Body of pancreas (tissue), 4 donors: ENCODE data around the gene RAD1. TPM values are rescaled to one million over a fixed set of nuclear protein-coding genes. Genes with fewer than 3 reads are reported as not detected.

Source experiments
- ATAC-seq: fragments of 150-250 bp; one replicate; pipeline ENCODE4 v1.9.1; 2016
- DNase-seq, 4 donors: peaks; one replicate each; pipeline ENCODE4 v3.0.0-alpha.2; 2019
- H3K27ac ChIP-seq, 4 donors: fragments of 200-600 bp; sonication (generic); 1 replicate in 3 of 4; 2 replicates in 1 of 4; pipeline versions ENCODE4 v1.5.1 to v1.6.1; 2016 to 2019; ENCODE audit warnings: mild to moderate bottlenecking in 1 of 4, mixed read lengths in 1 of 4, moderate library complexity in 1 of 4
- H3K27me3 ChIP-seq, 2 donors: fragments of 200-600 bp; sonication (generic); one replicate each; pipeline ENCODE4 v1.6.0; 2016; ENCODE audit warnings: mild to moderate bottlenecking in 1 of 2
- H3K36me3 ChIP-seq, 2 donors: fragments of 200-600 bp; sonication (generic); replicated peaks in 1 of 2; 2 replicates each; pipeline ENCODE4 v1.5.1; 2016; ENCODE audit warnings: low read depth in 2 of 2; ENCODE audit not compliant: insufficient read depth in 1 of 2
- H3K4me1 ChIP-seq: fragments of 200-600 bp; sonication (generic); one replicate; pipeline ENCODE4 v1.6.0; 2016
- H3K4me3 ChIP-seq, 2 donors: fragments of 200-600 bp; sonication (generic); 1 replicate in 1 of 2; 2 replicates in 1 of 2; pipeline ENCODE4 v1.5.1; 2016 to 2019
- H3K9me3 ChIP-seq, 3 donors: fragments of 200-600 bp; sonication (generic); 1 replicate in 2 of 3; 2 replicates in 1 of 3; pipeline ENCODE4 v1.5.1; 2016
- CTCF ChIP-seq, 7 experiments: fragments of 450-650 bp in 4 of 7; fragments of 200-600 bp in 3 of 7; sonication (generic) in 3 of 7; IDR thresholded peaks; one replicate each; pipeline ENCODE4 v1.5.1; 2016 to 2019; ENCODE audit warnings: antibody characterized with exemption in 7 of 7
- POLR2A ChIP-seq, 3 donors: fragments of 450-650 bp; IDR thresholded peaks; one replicate each; pipeline ENCODE4 v1.6.1; 2016; ENCODE audit warnings: antibody characterized with exemption in 3 of 3, mild to moderate bottlenecking in 2 of 3
- WGBS, 2 donors: methylation state at CpG; one replicate each; pipeline ENCODE4 v1.1.5; 2017; 5-methylcytosine and 5-hydroxymethylcytosine counted together
- intact Hi-C: fragments of 100-400 bp; cut with DNase I; formaldehyde crosslinking; loops from one replicate; pipeline ENCODE4 v1.15.1; 2023
- total RNA-seq, 2 donors: library from RNA; depleted of rRNA; stranded (reverse); fragments of >200 nt; gene quantifications; one replicate each; pipeline ENCODE4 v1.1.0, GENCODE V29; 2016

The RAD1 gene
- total RNA-seq, 2 donors from 2014 or later, result 4.0 to 8.6 TPM

GRCh38 chr5:34897646-34898045, 17.7 kb downstream of the RAD1 start:
- ATAC-seq (no peak), DNase-seq (no peak)
- Histone ChIP-seq H3K9me3 (no peaks in the 10 kb centered on the region), H3K27ac (no peak overlapping the region), H3K36me3 (no peaks in the 10 kb centered on the region), H3K4me3 (no peak overlapping the region), H3K4me1 (no peaks in the 10 kb centered on the region), H3K27me3 (no peaks in the 10 kb centered on the region)
- intact Hi-C loops, result loop anchor here (5.0 kb wide), 2 partner anchors 375 to 420 kb away; no protein-coding TSS in a partner anchor
- TF ChIP-seq CTCF (IDR thresholded peaks at IDR 0.05) (no peak), POLR2A (IDR thresholded peaks at IDR 0.05) (no peak)

DNA sequence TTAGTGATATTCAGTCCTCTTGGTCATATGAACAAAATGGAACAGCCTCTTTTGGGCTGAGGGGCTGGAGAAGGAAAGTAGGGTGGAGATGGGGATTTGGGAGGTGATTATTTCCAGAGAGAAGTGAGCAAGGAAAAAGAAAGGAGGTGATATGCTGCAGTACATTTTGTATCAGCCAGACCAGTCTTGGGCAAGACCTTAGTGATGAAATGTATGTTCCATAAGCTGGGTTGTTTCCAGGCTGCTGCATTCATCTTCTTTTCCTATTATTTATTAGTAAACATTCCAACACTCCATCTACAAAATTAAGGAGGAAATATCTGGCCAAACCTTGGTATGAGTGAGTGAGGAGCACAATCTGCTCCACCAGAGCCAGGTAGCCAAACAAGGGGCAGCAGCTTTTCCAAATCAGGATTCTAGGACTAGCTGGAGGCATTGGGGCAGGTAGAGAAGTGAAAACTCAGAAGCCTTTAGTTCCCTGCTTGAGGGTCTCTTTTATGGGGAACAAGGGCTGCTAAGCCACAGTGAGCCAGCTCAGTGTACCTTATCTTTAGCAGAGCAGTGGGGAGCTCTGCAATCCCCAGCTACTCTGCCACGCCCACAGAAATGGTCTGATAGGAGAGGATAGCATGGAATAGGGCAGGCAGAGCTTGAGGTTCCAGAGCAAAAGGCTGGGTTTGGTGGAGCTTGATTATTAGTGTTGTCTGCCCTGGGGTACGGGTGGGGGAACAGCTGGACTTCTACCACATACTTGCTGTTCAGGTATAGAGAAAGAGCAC, 19.5 kb downstream of the RAD1 start:
- TF ChIP-seq CTCF (IDR thresholded peaks at IDR 0.05) (no peak), POLR2A (IDR thresholded peaks at IDR 0.05) (no peak)
- intact Hi-C loops, result loop anchor here (5.0 kb wide), 2 partner anchors 374 to 419 kb away; no protein-coding TSS in a partner anchor
- Histone ChIP-seq H3K27me3 (no peaks in the 10 kb centered on the region), H3K9me3 (no peaks in the 10 kb centered on the region), H3K4me1 (no peaks in the 10 kb centered on the region), H3K36me3 (no peaks in the 10 kb centered on the region), H3K27ac (no peak overlapping the region), H3K4me3 (no peak overlapping the region)
- WGBS, 2 donors, result 67 to 75% methylated on average over 1 to 2 of the region's 2 CpGs
- no peak for DNase-seq
- ATAC-seq, result no peak

- Histone ChIP-seq H3K4me1 (no peaks in the 10 kb centered on the region), H3K9me3 (no peaks in the 10 kb centered on the region), H3K27ac (no peak overlapping the region), H3K4me3 (no peak overlapping the region), H3K36me3 (no peaks in the 10 kb centered on the region), H3K27me3 (no peaks in the 10 kb centered on the region)
- DNase-seq (no peak), ATAC-seq (no peak)
- no peak for TF ChIP-seq POLR2A (IDR thresholded peaks at IDR 0.05)
- no peak for TF ChIP-seq CTCF (IDR thresholded peaks at IDR 0.05)
- WGBS, 2 donors, result 93 to 97% methylated on average over 1 of the region's 1 CpG
- intact Hi-C loops, result loop anchor here (5.0 kb wide), 2 partner anchors 372 to 417 kb away; no protein-coding TSS in a partner anchor
Observed at GRCh38 chr5:34894716-34895115, 20.6 kb downstream of the RAD1 start.

- TF ChIP-seq POLR2A (IDR thresholded peaks at IDR 0.05), result no peak
- no peak for TF ChIP-seq CTCF (IDR thresholded peaks at IDR 0.05)
- H3K27ac ChIP-seq, result no peak overlapping the region
- H3K4me1 ChIP-seq, result no peaks in the 10 kb centered on the region
- H3K36me3 ChIP-seq, result no peaks in the 10 kb centered on the region
- intact Hi-C loops, result no loop called here
- WGBS, 2 donors, result 82 to 87% methylated on average over 6 of the region's 6 CpGs
- H3K4me3 ChIP-seq, result no peak overlapping the region
- no peaks in the 10 kb centered on the region for H3K9me3 ChIP-seq
- no peak for DNase-seq
- no peak for ATAC-seq
- no peaks in the 10 kb centered on the region for H3K27me3 ChIP-seq
Observed at GRCh38 chr5:34892414-34892813, 22.9 kb downstream of the RAD1 start.

DNA sequence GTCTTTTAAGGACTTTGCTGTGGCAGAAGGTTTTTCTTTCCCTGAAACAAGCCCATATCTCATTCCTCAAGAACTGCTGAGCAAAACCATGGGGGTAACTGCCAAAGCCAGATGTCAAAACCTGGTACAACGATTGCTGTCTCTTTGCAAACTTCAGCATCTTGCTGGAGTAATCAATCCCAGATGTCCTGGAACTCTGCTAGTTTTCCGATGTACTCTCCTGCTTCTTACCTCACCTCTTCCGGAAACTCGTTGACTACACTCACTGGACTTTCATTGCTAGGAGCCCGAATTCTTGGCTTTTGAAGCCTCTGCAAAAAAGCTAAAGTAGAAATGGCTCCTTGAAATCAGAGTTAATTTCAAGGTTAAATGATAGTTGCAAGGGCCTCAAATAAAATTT, 23.3 kb downstream of the RAD1 start:
- no peak for ATAC-seq
- 67 to 72% methylated on average over 5 of the region's 5 CpGs for WGBS, 2 donors

More for the DNA sequence above, 23.3 kb downstream of the RAD1 start:
- Histone ChIP-seq H3K4me3 (no peak overlapping the region), H3K27ac (no peak overlapping the region), H3K4me1 (no peaks in the 10 kb centered on the region), H3K27me3 (no peaks in the 10 kb centered on the region), H3K36me3 (no peaks in the 10 kb centered on the region), H3K9me3 (no peaks in the 10 kb centered on the region)
- no peak for TF ChIP-seq POLR2A (IDR thresholded peaks at IDR 0.05)
- TF ChIP-seq CTCF (IDR thresholded peaks at IDR 0.05), result no peak
- no peak for DNase-seq
- intact Hi-C loops, result no loop called here
